Activated naive CD8-positive, alpha-beta T cell treated with anti-CD3 and anti-CD28 coated beads for 36 hours (primary cell): ENCODE data around the gene RTN4R. TPM values are rescaled to one million over a fixed set of nuclear protein-coding genes. Genes with fewer than 3 reads are reported as not detected.
"Not testable (repeated sequence)": the region's sequence is repeated elsewhere in the genome, so short reads cannot be mapped to it uniquely, and the experiment has no call there.

ENCODE experiments used
- DNase-seq: peaks from one replicate; pipeline ENCODE4 v3.0.0; 2021
- H3K27ac Mint-ChIP-seq: one replicate; pipeline ENCODE4 v1.8.0; 2022; ENCODE audit warnings: mild to moderate bottlenecking, moderate library complexity, mixed read lengths
- H3K27me3 Mint-ChIP-seq: one replicate; pipeline ENCODE4 v1.8.0; 2022; ENCODE audit warnings: mild to moderate bottlenecking, mixed read lengths
- H3K36me3 Mint-ChIP-seq: one replicate; pipeline ENCODE4 v1.8.0; 2021; ENCODE audit warnings: mild to moderate bottlenecking, mixed read lengths
- H3K4me1 Mint-ChIP-seq: one replicate; pipeline ENCODE4 v1.8.0; 2021; ENCODE audit warnings: mixed read lengths
- H3K4me3 Mint-ChIP-seq: one replicate; pipeline ENCODE4 v1.8.0; 2022; ENCODE audit warnings: mild to moderate bottlenecking, moderate library complexity, mixed read lengths
- H3K9me3 Mint-ChIP-seq: one replicate; pipeline ENCODE4 v1.8.0; 2022; ENCODE audit warnings: mixed read lengths
- total RNA-seq, 2 experiments: library from RNA; stranded (reverse); gene quantifications; one replicate each; pipeline ENCODE4 v1.2.3, GENCODE V29; 2021

Gene RTN4R
- total RNA-seq, 2 experiments from 2014 or later: 3.2 to 3.5 TPM

- H3K4me1 Mint-ChIP-seq: peaks cover 1% of the 10 kb centered on the region
- H3K36me3 Mint-ChIP-seq: no peaks in the 10 kb centered on the region
- H3K4me3 Mint-ChIP-seq: no peak overlapping the region
- no peak overlapping the region for H3K27ac Mint-ChIP-seq
- no peaks in the 10 kb centered on the region for H3K9me3 Mint-ChIP-seq
- no peak for DNase-seq
- H3K27me3 Mint-ChIP-seq: peaks cover 12% of the 10 kb centered on the region
These were observed 28.5 kb upstream of the RTN4R start for GRCh38 chr22:20296598-20296997.

- H3K4me1 Mint-ChIP-seq: no peaks in the 10 kb centered on the region
- no peaks in the 10 kb centered on the region for H3K36me3 Mint-ChIP-seq
- H3K27me3 Mint-ChIP-seq: peaks cover under 1% of the 10 kb centered on the region
- H3K9me3 Mint-ChIP-seq: no peaks in the 10 kb centered on the region
- H3K27ac Mint-ChIP-seq: no peak overlapping the region
- DNase-seq: no peak
- no peak overlapping the region for H3K4me3 Mint-ChIP-seq
These were observed 27.3 kb upstream of the RTN4R start for GRCh38 chr22:20295262-20296064.

GRCh38 chr22:20292673-20293232 lies 24.6 kb upstream of the RTN4R start:
- Mint-ChIP-seq H3K9me3 (no peaks in the 10 kb centered on the region), H3K27ac (no peak overlapping the region), H3K4me1 (no peaks in the 10 kb centered on the region), H3K27me3 (no peaks in the 10 kb centered on the region), H3K4me3 (no peak overlapping the region), H3K36me3 (no peaks in the 10 kb centered on the region)
- DNase-seq: no peak

GRCh38 chr22:20292108-20292507 lies 24.0 kb upstream of the RTN4R start:
- Mint-ChIP-seq H3K27me3 (no peaks in the 10 kb centered on the region), H3K4me1 (no peaks in the 10 kb centered on the region), H3K4me3 (no peak overlapping the region), H3K27ac (no peak overlapping the region), H3K9me3 (no peaks in the 10 kb centered on the region), H3K36me3 (no peaks in the 10 kb centered on the region)
- no peak for DNase-seq

- no peak for DNase-seq
- H3K27ac Mint-ChIP-seq: no peak overlapping the region
- H3K27me3 Mint-ChIP-seq: no peaks in the 10 kb centered on the region
- H3K9me3 Mint-ChIP-seq: no peaks in the 10 kb centered on the region
- no peaks in the 10 kb centered on the region for H3K4me1 Mint-ChIP-seq
- H3K36me3 Mint-ChIP-seq: no peaks in the 10 kb centered on the region
- no peak overlapping the region for H3K4me3 Mint-ChIP-seq
These were observed 23.5 kb upstream of the RTN4R start for GRCh38 chr22:20291604-20292063.

- H3K9me3 Mint-ChIP-seq: no peaks in the 10 kb centered on the region
- H3K4me3 Mint-ChIP-seq: no peak overlapping the region
- H3K4me1 Mint-ChIP-seq: no peaks in the 10 kb centered on the region
- no peak overlapping the region for H3K27ac Mint-ChIP-seq
- no peaks in the 10 kb centered on the region for H3K27me3 Mint-ChIP-seq
- no peak for DNase-seq
- no peaks in the 10 kb centered on the region for H3K36me3 Mint-ChIP-seq
These were observed 23.1 kb upstream of the RTN4R start for GRCh38 chr22:20291249-20291586.

- Mint-ChIP-seq H3K27me3 (no peaks in the 10 kb centered on the region), H3K27ac (no peak overlapping the region), H3K4me1 (no peaks in the 10 kb centered on the region), H3K4me3 (no peak overlapping the region), H3K9me3 (no peaks in the 10 kb centered on the region), H3K36me3 (no peaks in the 10 kb centered on the region)
- no peak for DNase-seq
These were observed 22.6 kb upstream of the RTN4R start for GRCh38 chr22:20290578-20291248.

GRCh38 chr22:20290045-20290392 lies 21.9 kb upstream of the RTN4R start:
- Mint-ChIP-seq H3K4me1 (no peaks in the 10 kb centered on the region), H3K27ac (no peak overlapping the region), H3K36me3 (no peaks in the 10 kb centered on the region), H3K9me3 (no peaks in the 10 kb centered on the region), H3K4me3 (no peak overlapping the region), H3K27me3 (no peaks in the 10 kb centered on the region)
- no peak for DNase-seq

GRCh38 chr22:20289182-20290044 lies 21.3 kb upstream of the RTN4R start:
- not testable (repeated sequence) for H3K4me1 Mint-ChIP-seq, H3K27ac Mint-ChIP-seq, H3K27me3 Mint-ChIP-seq, DNase-seq, H3K9me3 Mint-ChIP-seq, H3K36me3 Mint-ChIP-seq, H3K4me3 Mint-ChIP-seq

GRCh38 chr22:20286784-20287423 lies 18.8 kb upstream of the RTN4R start:
- DNase-seq, H3K27me3 Mint-ChIP-seq, H3K4me3 Mint-ChIP-seq, H3K9me3 Mint-ChIP-seq, H3K36me3 Mint-ChIP-seq, H3K27ac Mint-ChIP-seq, H3K4me1 Mint-ChIP-seq: not testable (repeated sequence)

- H3K36me3 Mint-ChIP-seq, H3K4me3 Mint-ChIP-seq, H3K4me1 Mint-ChIP-seq, H3K27me3 Mint-ChIP-seq, H3K9me3 Mint-ChIP-seq, DNase-seq, H3K27ac Mint-ChIP-seq: not testable (repeated sequence)
These were observed 18.2 kb upstream of the RTN4R start for GRCh38 chr22:20286312-20286660.

GRCh38 chr22:20285473-20286311 lies 17.6 kb upstream of the RTN4R start:
- H3K27ac Mint-ChIP-seq, H3K27me3 Mint-ChIP-seq, H3K9me3 Mint-ChIP-seq, H3K4me3 Mint-ChIP-seq, H3K36me3 Mint-ChIP-seq, H3K4me1 Mint-ChIP-seq: not testable (repeated sequence)
- peak; percentile 78 for DNase-seq

GRCh38 chr22:20284471-20285086 lies 16.5 kb upstream of the RTN4R start:
- Mint-ChIP-seq H3K27me3 (no peaks in the 10 kb centered on the region), H3K27ac (no peak overlapping the region), H3K36me3 (no peaks in the 10 kb centered on the region)

GRCh38 chr22:20283674-20284066 lies 15.6 kb upstream of the RTN4R start:
- no peak for DNase-seq
- Mint-ChIP-seq H3K4me1 (no peaks in the 10 kb centered on the region), H3K27me3 (no peaks in the 10 kb centered on the region), H3K36me3 (no peaks in the 10 kb centered on the region), H3K9me3 (no peaks in the 10 kb centered on the region), H3K27ac (no peak overlapping the region), H3K4me3 (no peak overlapping the region)

More at GRCh38 chr22:20284471-20285086, 16.5 kb upstream of the RTN4R start:
- no peak for DNase-seq
- Mint-ChIP-seq H3K9me3 (no peaks in the 10 kb centered on the region), H3K4me1 (no peaks in the 10 kb centered on the region), H3K4me3 (no peak overlapping the region)
